HCT116 (cell line): Measurements from ENCODE around the gene FMN2. TPM values are rescaled to one million over a fixed set of nuclear protein-coding genes. Genes with fewer than 3 reads are reported as not detected.

Experiments
- ATAC-seq: fragments of 200-7000 bp; cut with Tn5 transposase; 2 replicates; pipeline ENCODE4 v1.9.1; 2020; ENCODE audit warnings: mild to moderate bottlenecking, moderate library complexity
- BruUV-seq: library from RNA; stranded (reverse); fragments of 400-500 nt; replicated peaks from 2 replicates; lab custom pipeline; 2021; lab: Mats Ljungman, UMichigan
- CTCF ChIA-PET: fragments of 300-600 bp; sonication (Branson Sonifier 250); formaldehyde crosslinking; loops from one replicate; lab custom pipeline; 2021; ENCODE audit warnings: antibody characterized with exemption; lab: Charles Lee
- POLR2A ChIA-PET: fragments of 300-600, 350-600 bp; sonication (Branson Sonifier 250); formaldehyde crosslinking; loops from one replicate; lab custom pipeline; 2021; ENCODE audit warnings: antibody characterized with exemption; lab: Charles Lee
- RAD21 ChIA-PET, 2 experiments: fragments of 300-600 bp; sonication (Branson Sonifier 250); formaldehyde crosslinking; loops; one replicate each; lab custom pipeline; 2023; ENCODE audit warnings: low total read pairs in 2 of 2; ENCODE audit not compliant: uncharacterized antibody in 2 of 2, unreplicated experiment in 2 of 2, low non-redundant PET in 1 of 2; lab: Charles Lee
- DNase-seq: peaks from one replicate; pipeline ENCODE4 v3.0.0-alpha.2; 2010; ENCODE audit warnings: low read depth, low spot score
- H2AFZ ChIP-seq: fragments of 200-600 bp; shearing (Covaris generic), sonication (generic); 2 replicates; pipeline ENCODE4 v1.6.1; 2017; ENCODE audit warnings: low read depth, mixed run types, mixed read lengths, antibody characterized with exemption, low read length; ENCODE audit not compliant: poor library complexity, severe bottlenecking
- H3K27ac ChIP-seq: 2 replicates; pipeline ENCODE4 v1.5.1; 2012; ENCODE audit warnings: low read depth, low read length
- H3K27me3 ChIP-seq: fragments of 200-600 bp; sonication (generic); 2 replicates; pipeline ENCODE4 v1.6.1; 2016; ENCODE audit warnings: mixed run types, low read length, mixed read lengths; ENCODE audit not compliant: insufficient read depth
- H3K36me3 ChIP-seq, 2 experiments: fragments of 200-500 bp in 1 of 2; fragments of 200-600 bp in 1 of 2; sonication (Bioruptor generic) in 1 of 2; sonication (generic) in 1 of 2; 2 replicates each; pipeline versions ENCODE4 v1.5.1 to v1.6.1; 2014 to 2016; ENCODE audit warnings: low read length in 2 of 2, inconsistent platforms in 1 of 2, mixed read lengths in 1 of 2, mixed run types in 1 of 2; ENCODE audit not compliant: insufficient read depth in 2 of 2, control insufficient read depth in 1 of 2
- H3K4me1 ChIP-seq, 2 experiments: fragments of 200-600 bp in 1 of 2; sonication (generic) in 1 of 2; 2 replicates each; pipeline versions ENCODE4 v1.5.1 to v1.6.1; 2012 to 2017; ENCODE audit warnings: low read length in 2 of 2, inconsistent platforms in 1 of 2, mild to moderate bottlenecking in 1 of 2, mixed read lengths in 1 of 2, mixed run types in 1 of 2, moderate library complexity in 1 of 2; ENCODE audit not compliant: insufficient read depth in 2 of 2, control insufficient read depth in 1 of 2
- H3K4me2 ChIP-seq: fragments of 200-600 bp; sonication (generic); 2 replicates; pipeline ENCODE4 v1.6.1; 2017; ENCODE audit warnings: mixed run types, low read length, mixed read lengths
- H3K4me3 ChIP-seq, 2 experiments: fragments of 200-600 bp in 1 of 2; sonication (generic) in 1 of 2; replicated peaks in 1 of 2; 2 replicates each; pipeline ENCODE4 v1.5.1; 2011 to 2016; ENCODE audit warnings: low read length in 2 of 2, control low read depth in 1 of 2, low read depth in 1 of 2, mild to moderate bottlenecking in 1 of 2, mixed read lengths in 1 of 2, mixed run types in 1 of 2
- H3K79me2 ChIP-seq: fragments of 200-600 bp; sonication (generic); 2 replicates; pipeline ENCODE4 v1.6.1; 2017; ENCODE audit warnings: mild to moderate bottlenecking, mixed run types, low read length, moderate library complexity, mixed read lengths; ENCODE audit not compliant: insufficient read depth
- H3K9ac ChIP-seq: fragments of 200-600 bp; sonication (generic); 2 replicates; pipeline ENCODE4 v1.6.1; 2016; ENCODE audit warnings: low read length, mixed read lengths
- H3K9me2 ChIP-seq: fragments of 200-600 bp; sonication (generic), shearing (Covaris generic); 2 replicates; pipeline ENCODE4 v1.6.1; 2017; ENCODE audit warnings: mixed run types, mild to moderate bottlenecking, moderate library complexity; ENCODE audit not compliant: insufficient read depth
- H3K9me3 ChIP-seq, 2 experiments: fragments of 200-500 bp in 1 of 2; fragments of 200-600 bp in 1 of 2; sonication (Bioruptor generic) in 1 of 2; sonication (generic) in 1 of 2; 2 replicates each; pipeline ENCODE4 v1.6.1; 2014 to 2017; ENCODE audit warnings: low read length in 2 of 2, mixed read lengths in 2 of 2, inconsistent platforms in 1 of 2, low read depth in 1 of 2, mild to moderate bottlenecking in 1 of 2, mixed run types in 1 of 2, moderate library complexity in 1 of 2; ENCODE audit not compliant: control insufficient read depth in 1 of 2, insufficient read depth in 1 of 2
- H4K20me1 ChIP-seq: fragments of 200-600 bp; sonication (generic), shearing (Covaris generic); 2 replicates; pipeline ENCODE4 v1.6.1; 2017; ENCODE audit warnings: mixed run types, mild to moderate bottlenecking, moderate library complexity; ENCODE audit not compliant: insufficient read depth
- CBX3 ChIP-seq: IDR thresholded peaks from 2 replicates; pipeline ENCODE4 v1.6.1; 2012; ENCODE audit warnings: low read depth
- CEBPB ChIP-seq: IDR thresholded peaks from 2 replicates; pipeline ENCODE4 v1.6.1; 2012; ENCODE audit warnings: low read depth
- EGR1 ChIP-seq: IDR thresholded peaks from 2 replicates; pipeline ENCODE4 v1.6.1; 2012; ENCODE audit warnings: low read depth
- ELF1 ChIP-seq: IDR thresholded peaks from 2 replicates; pipeline ENCODE4 v1.6.1; 2012; ENCODE audit warnings: low read depth, borderline replicate concordance
- EZH2 ChIP-seq: fragments of 200-600 bp; sonication (generic); IDR thresholded peaks from 2 replicates; pipeline ENCODE4 v1.6.1; 2017; ENCODE audit warnings: antibody characterized with exemption, mixed run types
- FOSL1 ChIP-seq: IDR thresholded peaks from 2 replicates; pipeline ENCODE4 v1.6.1; 2012; ENCODE audit warnings: low read depth
- POLR2A ChIP-seq: IDR thresholded peaks from 2 replicates; pipeline ENCODE4 v1.7.0; 2011; ENCODE audit warnings: borderline replicate concordance; ENCODE audit not compliant: insufficient read depth, insufficient read length; ENCODE audit errors: extremely low read depth
- POLR2AphosphoS5 ChIP-seq: IDR thresholded peaks from 2 replicates; pipeline ENCODE4 v1.6.1; 2011; ENCODE audit warnings: mild to moderate bottlenecking, low read depth, low read length, moderate library complexity
- RAD21 ChIP-seq: IDR thresholded peaks from 2 replicates; pipeline ENCODE4 v1.6.1; 2012; ENCODE audit warnings: low read depth, mild to moderate bottlenecking
- REST ChIP-seq: IDR thresholded peaks from 2 replicates; pipeline ENCODE4 v1.6.1; 2012; ENCODE audit warnings: low read depth
- SIN3A ChIP-seq: IDR thresholded peaks from 2 replicates; pipeline ENCODE4 v1.6.1; 2012; ENCODE audit warnings: low read depth
- SP1 ChIP-seq: IDR thresholded peaks from 2 replicates; pipeline ENCODE4 v1.6.1; 2012; ENCODE audit warnings: low read depth
- SRF ChIP-seq: IDR thresholded peaks from 2 replicates; pipeline ENCODE4 v1.6.1; 2012; ENCODE audit warnings: low read depth
- TCF7L2 ChIP-seq: IDR thresholded peaks from 2 replicates; pipeline ENCODE4 v1.7.0; 2011; ENCODE audit warnings: borderline replicate concordance, inconsistent platforms; ENCODE audit not compliant: insufficient read depth, insufficient read length; ENCODE audit errors: extremely low read depth
- YY1 ChIP-seq: IDR thresholded peaks from 2 replicates; pipeline ENCODE4 v1.6.1; 2011; ENCODE audit warnings: low read length, low read depth, moderate library complexity, mild to moderate bottlenecking; ENCODE audit not compliant: insufficient replicate concordance; ENCODE audit errors: extremely low read depth
- ZBTB33 ChIP-seq: IDR thresholded peaks from 2 replicates; pipeline ENCODE4 v1.6.1; 2011; ENCODE audit warnings: mild to moderate bottlenecking, low read length, moderate library complexity; ENCODE audit not compliant: insufficient replicate concordance; ENCODE audit errors: extremely low read depth
- ZFX ChIP-seq: fragments of 450-650 bp; IDR thresholded peaks from 2 replicates; pipeline ENCODE4 v1.6.1; 2017
- ZNF274 ChIP-seq: fragments of 200-500 bp; sonication (Bioruptor generic); IDR thresholded peaks from 2 replicates; pipeline ENCODE4 v1.6.1; 2014; ENCODE audit warnings: mild to moderate bottlenecking, low read depth, low read length, inconsistent platforms
- intact Hi-C: fragments of 100-400 bp; cut with micrococcal nuclease; formaldehyde crosslinking; loops from 2 replicates; pipeline ENCODE4 v1.10.0; 2022
- total RNA-seq: library from RNA; stranded (reverse); gene quantifications from one replicate; pipeline ENCODE4 v1.2.1, GENCODE V29; 2021; ENCODE audit not compliant: unreplicated experiment
- TF ChIP-seq, protein P1 (sequence below): IDR thresholded peaks from 2 replicates; pipeline ENCODE4 v1.6.1; 2012

Gene FMN2
- total RNA-seq, 1 experiment from 2014 or later, result not detected

- TF ChIP-seq ZBTB33, result no peak
These were observed 204.1 kb downstream of the FMN2 start (continued) for GRCh38 chr1:240295811-240296210.

DNA sequence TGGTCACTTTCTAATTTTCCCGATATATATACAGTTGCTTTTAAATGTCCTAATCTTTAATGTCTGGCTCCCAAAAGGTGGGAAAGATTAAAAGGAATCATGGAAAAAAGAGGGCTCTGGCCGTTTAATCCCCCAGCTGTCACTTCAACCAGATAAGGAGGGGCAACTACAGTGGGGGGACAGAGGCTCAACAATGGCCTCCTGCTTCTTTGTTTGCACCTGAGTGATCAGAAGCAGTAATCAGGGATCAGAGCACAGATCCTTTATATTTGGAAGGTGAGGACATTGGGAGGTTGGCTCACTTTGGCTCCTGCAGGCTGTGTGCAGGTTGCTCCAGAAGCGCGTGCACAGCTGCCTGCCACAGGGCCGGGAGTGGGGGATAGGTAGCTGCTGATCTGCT lies 212.8 kb downstream of the FMN2 start:
- ChIA-PET CTCF (no interaction called here), RAD21 (no interaction called here), POLR2A (no interaction called here)
- Histone ChIP-seq H2AFZ (no peak overlapping the region), H3K27me3 (no peaks in the 10 kb centered on the region), H3K4me2 (no peak overlapping the region), H3K4me3 (no peak overlapping the region), H3K9ac (no peak overlapping the region), H3K79me2 (no peaks in the 10 kb centered on the region), H3K9me2 (no peaks in the 10 kb centered on the region), H3K9me3 (peaks cover 4 to 29% of the 10 kb centered on the region in 2 experiments; a peak in 2 of 4 replicates), H4K20me1 (no peaks in the 10 kb centered on the region), H3K27ac (no peak overlapping the region), H3K4me1 (no peaks in the 10 kb centered on the region), H3K36me3 (no peaks in the 10 kb centered on the region)
- DNase-seq (no peak), ATAC-seq (no peak)
- TF ChIP-seq POLR2A, result no peak
- TF ChIP-seq SP1, result no peak
- TF ChIP-seq EZH2, result no peak
- TF ChIP-seq YY1, result no peak
- no peak for TF ChIP-seq CEBPB
- TF ChIP-seq EGR1, result no peak
- no peak for TF ChIP-seq ELF1
- no peak for TF ChIP-seq SRF
- TF ChIP-seq, protein P1, sequence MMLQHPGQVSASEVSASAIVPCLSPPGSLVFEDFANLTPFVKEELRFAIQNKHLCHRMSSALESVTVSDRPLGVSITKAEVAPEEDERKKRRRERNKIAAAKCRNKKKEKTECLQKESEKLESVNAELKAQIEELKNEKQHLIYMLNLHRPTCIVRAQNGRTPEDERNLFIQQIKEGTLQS, result no peak
- no peak for TF ChIP-seq ZNF274
- no peak for TF ChIP-seq ZBTB33
- TF ChIP-seq CBX3, result no peak
- TF ChIP-seq ZFX, result no peak
- no peak for TF ChIP-seq SIN3A
- no peak for TF ChIP-seq TCF7L2
- no peak for TF ChIP-seq RAD21
- no peak for TF ChIP-seq POLR2AphosphoS5
- TF ChIP-seq FOSL1, result no peak
- TF ChIP-seq REST, result no peak
- no TSS peak for BruUV-seq
- intact Hi-C loops, result no loop called here
